ENCODE measurements around the gene ROR1.

- TF ChIP-seq POLR2A (IDR thresholded peaks at IDR 0.05) (no peak), POLR2AphosphoS5 (IDR thresholded peaks at IDR 0.05) (no peak)
Measured at GRCh38 chr1:63739452-63739851, 34.4 kb upstream of the ROR1 start.
